ENCODE measurements around the gene ARL14.

DNA sequence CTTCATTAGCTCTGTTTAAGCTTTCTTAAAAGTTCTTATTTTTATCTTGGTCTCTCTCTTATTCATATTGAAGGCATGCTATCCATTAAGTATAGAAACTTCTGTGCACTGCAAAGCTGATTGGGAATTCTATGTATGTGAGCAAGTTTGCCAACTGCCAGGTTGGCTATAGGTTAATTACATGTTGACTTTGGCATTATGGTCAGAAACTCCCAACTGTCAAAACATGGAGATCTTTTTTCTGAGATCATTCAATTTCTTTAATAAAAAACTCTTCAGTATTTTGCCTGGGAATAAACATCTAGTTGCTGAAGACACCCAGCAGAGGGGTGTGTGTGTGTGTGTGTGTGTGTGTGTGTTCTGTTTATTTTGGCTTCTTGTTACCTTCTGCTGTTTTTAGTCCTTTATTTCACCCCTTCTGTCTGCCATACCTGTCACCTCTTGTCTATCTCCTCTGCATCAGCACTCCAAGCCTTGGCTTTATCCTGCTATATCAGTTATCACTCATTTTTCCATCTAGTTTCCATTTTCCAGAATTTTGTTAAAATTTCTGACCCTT lies 1.3 kb upstream of the ARL14 start:
- no peak for TF ChIP-seq CTCF (IDR thresholded peaks at IDR 0.05)
- TF ChIP-seq JUN (CRISPR knock-in tag; IDR thresholded peaks at IDR 0.05): no peak
- no peak for TF ChIP-seq ATF3 (CRISPR knock-in tag; conservative IDR thresholded peaks at IDR 0.05)
- TF ChIP-seq MAX (CRISPR knock-in tag; IDR thresholded peaks at IDR 0.05): no peak
- no peak for TF ChIP-seq NFYB (CRISPR knock-in tag; conservative IDR thresholded peaks at IDR 0.05; ENCODE audit: low read depth)
- no peak for TF ChIP-seq USF2 (CRISPR knock-in tag; IDR thresholded peaks at IDR 0.05)
- no peak for TF ChIP-seq IRF2 (CRISPR knock-in tag; IDR thresholded peaks at IDR 0.05; ENCODE audit: borderline replicate concordance, low read depth)
- TF ChIP-seq ZNF263 (CRISPR knock-in tag; IDR thresholded peaks at IDR 0.05; ENCODE audit: low read depth): no peak
